Stimulated activated CD8-positive, alpha-beta memory T cell treated with anti-CD3 and anti-CD28 coated beads, Interleukin-12 subunit alpha, Interleukin-12 subunit beta, amount 100 ng/mL, for 24 hours (primary cell): ENCODE results near the gene DENND2C.

ENCODE experiments used
- DNase-seq: peaks from one replicate; pipeline ENCODE4 v3.0.0-alpha.2; 2020; ENCODE audit errors: extremely low read depth

DENND2C gene

DNA sequence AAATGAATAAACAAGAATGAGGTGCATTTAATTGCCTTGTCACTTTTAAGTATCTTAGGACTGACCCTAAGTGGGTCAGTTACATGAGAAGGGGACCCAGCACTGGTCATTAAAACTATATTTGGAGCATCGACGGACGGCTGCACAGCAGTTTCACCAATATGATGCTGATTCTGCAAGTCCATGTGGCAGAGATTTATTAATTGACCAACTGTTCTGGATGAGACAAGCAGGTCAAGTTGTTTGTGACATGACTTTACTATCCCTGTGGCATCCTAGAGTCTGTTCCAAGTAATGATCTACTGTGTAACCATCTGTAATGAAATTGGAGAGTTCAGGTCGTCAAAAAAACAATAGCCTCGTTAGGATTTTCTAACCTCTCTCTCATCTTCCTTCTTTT, 16.0 kb upstream of the DENND2C start:
- no peak for DNase-seq

DNA sequence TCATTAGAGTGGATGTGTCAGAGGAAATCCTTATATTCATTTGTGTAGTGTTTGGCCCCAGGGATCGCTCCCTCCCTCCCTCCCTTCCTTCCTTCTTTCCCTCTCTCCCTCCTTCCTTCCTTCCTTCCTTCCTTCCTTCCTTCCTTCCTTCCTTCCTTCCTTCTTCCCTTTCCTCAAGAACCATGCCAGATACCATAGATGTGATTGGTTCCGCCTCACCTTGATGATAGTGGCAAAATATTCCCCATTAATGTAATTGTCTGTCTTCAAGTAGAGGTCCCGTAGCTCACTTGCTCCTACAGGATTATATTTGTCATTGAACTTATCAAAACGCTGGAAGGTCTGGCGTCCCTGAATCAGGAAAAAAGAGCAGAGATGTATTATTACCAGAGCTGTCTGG, 7.8 kb upstream of the DENND2C start:
- no peak for DNase-seq

DNA sequence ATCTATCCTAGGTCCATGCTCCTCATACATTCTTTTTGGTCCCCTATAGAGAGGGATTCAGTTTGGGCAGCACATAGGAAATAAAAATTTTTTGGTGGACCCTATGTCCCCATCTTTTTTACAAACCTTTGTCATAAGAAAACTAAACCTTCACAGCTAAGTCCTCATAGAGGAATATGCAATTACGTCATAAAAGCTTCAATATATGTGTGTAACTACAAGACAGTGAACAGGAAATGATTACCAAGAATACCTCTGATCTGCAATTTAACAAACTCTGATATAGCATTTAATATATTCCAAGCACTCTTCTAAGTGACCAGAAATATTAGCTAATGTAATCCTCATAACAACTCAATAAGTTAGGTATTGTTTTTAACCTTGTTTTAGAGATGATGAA, 6.3 kb upstream of the DENND2C start:
- no peak for DNase-seq

DNA sequence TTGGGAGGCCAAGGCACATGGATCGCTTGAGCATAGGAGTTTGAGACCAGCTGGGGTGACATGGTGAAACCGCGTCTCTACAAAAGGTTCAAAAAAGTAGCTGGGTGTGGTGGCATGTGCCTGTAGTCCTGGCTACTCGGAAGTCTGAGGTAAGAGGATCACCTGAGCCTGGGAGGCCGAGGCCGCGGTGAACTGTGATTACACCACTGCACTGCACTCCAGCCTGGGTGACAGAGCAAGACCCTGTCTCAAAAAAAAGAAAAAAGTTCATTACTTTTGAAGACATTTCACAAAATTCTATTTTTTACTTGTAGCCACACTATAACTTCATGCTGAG, 2.1 kb upstream of the DENND2C start:
- no peak for DNase-seq

DNA sequence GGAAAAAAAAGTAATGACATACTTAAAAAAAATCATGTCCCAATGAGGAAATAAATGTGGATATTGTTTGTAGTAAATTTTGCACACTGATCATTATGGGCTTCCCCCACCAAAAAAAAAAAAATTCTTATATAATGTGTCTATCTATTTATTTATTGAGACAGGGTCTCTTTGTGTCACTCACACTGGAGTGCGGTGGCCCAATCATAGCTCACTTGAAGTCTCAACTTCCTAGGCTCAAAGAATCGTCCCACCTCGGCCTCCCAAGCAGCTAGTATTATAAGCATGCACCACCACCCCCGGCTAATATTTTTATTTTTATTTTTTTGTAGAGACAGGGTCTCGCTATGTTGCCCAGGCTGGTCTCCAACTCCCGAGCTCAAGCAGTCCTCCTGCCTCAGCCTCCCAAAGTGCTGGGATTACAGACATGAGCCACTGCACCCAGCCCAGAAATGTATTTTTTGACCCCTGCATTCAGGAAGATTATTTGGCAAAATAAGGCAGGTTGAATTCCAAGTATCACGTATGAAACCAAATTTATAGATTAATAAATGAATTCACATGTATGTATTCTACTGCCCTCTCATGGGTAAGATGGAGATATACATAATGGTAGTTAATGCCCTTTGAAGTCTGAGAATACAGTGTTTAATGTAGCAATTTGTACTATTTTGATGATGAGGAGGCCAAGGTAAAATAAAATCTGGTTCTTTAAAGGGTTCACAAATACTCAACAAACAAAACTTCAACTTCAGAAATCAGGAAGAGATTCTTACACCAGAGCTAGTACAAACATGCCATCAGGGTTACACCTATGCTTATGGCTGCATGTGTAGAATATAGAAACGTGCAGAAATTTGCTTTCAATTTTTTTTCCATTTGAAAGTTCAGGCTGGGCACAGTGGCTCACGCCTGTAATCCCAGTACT, 1.4 kb upstream of the DENND2C start:
- no peak for DNase-seq

DNA sequence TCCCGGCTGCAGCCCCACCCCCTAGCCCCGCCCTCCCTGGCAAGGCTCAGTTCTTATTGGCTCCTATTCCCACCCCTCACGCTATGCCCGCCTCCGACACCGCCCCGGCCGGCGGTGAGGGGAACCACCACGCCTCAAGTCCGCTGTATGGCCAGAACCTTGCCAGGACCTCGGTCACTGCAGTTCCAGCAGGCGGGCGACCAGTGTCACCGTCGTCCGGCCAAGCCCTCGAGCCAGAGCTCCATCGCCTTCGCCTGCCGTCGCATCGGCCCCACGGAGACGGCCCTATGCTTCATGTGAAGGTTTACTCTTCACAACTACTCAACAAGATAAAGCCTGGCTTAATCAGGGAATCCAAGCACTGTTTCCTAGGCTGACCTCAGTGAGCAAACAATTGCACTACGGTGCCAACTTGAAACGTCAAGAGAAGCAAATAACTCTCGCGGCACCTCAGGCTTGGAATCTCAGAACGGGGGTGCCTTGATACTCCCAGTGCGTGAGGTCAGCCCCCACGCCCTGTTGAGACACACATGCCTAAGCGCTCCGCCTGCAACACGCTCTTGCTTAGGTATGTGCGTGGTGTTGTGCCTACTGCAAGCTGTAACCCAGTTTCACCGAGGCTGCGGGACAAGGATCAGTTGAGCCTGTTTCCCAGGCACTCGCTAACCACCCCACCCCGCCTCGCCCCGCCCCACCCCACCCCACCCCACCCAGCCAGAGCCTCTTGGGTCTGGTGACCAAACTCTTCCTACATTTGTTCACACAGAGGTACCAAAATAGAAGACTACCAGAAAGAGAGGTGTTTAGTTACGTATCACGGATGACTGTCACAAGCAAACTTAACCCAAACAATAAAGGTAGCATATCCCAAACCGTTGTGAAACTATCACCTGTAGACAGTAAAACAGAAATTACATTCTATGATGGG, 498 bp upstream of the DENND2C start:
- peak; percentile 75 for DNase-seq

DNA sequence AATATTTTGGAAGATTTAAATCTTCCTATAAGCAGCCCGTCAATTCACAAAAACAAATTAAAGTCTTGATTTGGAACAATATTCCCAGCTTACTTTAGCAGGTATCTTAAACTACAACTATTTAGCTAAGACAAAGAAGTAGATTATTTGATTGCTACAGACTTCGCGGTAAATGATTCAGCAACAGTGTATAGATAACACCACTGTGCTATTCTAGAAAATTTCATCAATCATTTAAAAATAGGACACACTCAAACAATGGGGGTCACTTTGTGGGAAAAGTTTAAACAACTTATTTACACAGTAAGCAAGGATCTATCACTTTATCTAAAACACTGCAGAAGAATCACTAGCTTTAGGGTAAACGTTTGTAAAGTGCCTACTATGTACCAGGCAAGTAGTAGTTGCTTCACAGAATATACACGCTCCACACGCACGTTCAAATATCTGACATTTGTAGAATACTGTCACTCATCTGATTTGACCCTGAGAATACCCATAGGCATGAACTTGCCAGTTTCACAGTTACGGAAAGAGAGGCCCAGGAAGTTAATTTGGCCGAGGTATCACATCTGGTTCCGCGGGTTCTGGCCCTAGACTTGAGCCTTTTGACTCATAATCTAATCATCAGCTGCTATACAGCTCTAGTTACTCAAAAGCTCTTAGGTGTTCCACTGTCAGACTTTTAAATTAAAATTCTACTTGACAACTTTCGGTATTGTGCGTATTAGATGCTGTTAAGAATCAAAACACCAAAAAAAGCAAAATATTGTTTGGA, 876 bp downstream of the DENND2C start:
- no peak for DNase-seq

DNA sequence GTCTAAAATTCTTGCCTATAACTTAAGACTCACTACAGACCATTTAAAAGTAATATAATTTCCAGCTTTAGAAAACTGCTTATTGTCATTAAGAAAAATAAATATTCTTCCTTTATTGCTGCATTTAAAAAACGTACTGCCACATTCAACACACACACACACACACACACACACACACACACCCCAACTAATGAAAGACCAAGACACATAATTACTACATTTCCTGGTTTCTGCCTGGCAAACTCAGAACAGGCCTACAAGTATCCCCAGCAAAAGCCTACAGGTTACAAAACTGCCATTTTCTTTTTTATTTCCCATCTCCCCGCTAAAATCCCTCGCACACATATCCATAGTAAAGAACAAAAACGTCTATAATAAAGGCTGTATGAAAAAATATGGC, 1.5 kb downstream of the DENND2C start:
- DNase-seq: no peak

DNA sequence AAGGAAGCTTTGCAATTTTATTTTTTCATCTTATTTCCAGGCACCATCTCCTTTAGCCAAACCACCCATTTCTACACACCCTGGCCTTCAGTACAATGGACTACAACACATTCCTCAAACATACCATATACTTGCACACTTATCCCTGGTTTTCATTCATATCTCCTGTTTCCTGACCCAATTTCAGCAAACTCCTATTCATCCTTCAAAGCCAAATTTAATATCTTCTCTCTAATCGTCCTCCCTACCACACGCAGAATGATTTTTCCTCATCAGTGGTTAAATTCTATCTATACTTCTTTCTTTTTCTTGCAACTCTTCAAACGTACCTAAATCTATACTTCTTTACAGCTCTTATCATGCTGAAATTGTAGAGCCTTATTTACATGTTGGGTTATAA, 2.9 kb downstream of the DENND2C start:
- no peak for DNase-seq

DNA sequence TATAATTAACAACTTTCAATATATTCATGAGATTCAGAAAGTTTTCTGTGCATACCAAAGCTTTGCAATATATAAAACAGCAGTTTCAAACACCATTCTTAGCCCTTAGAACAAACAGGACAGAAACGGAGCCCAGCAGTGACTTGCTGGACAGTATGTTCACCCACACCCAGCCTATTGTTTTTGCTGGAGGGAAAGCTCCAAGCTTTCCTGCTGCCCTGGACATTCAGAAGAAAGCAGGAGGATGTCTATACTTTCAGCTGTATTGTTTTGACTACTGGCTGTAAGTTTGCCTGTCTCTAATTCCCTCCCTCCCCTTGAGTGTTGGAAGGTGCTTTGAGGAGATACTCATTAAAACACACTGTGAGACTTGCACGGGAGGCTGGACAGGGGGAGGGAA, 9.6 kb downstream of the DENND2C start:
- DNase-seq: no peak

DNA sequence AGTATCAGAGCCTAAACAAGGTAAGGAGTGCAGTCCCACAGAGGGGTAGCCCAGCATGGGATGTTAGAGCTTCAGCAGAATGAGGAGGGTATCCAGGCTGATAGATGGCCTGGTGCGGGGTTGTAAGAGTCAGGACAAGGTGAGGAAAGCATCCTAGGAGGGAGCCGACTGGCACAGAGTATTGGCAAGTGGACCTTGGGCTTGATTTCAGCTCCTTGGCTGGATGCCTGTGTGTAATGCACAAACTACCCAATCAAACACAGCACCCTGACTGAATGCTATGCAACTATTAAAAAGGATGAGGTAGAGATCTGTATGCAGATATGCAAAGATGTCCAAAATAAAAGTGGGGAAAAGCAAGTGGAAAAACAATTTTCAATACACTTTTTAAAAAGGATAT, 18.0 kb downstream of the DENND2C start:
- no peak for DNase-seq

DNA sequence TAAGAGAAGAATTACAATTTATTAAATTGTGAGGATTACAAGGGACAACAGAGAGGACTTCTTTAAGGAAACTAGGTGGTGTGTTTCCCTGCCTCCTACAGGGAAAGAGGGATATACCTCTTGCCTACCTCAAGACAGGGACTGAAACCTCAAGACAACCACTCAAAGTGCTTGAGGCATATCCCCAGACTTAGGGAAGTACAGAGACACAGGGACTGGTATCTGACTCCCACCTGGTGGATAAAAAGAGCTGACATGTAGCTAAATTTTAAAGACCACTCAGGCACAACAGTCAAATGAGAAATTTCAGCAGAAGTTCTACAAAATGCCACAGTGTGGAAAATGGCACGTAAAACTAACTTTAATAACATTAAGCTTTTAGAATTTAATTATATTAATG, 21.3 kb downstream of the DENND2C start:
- no peak for DNase-seq

DNA sequence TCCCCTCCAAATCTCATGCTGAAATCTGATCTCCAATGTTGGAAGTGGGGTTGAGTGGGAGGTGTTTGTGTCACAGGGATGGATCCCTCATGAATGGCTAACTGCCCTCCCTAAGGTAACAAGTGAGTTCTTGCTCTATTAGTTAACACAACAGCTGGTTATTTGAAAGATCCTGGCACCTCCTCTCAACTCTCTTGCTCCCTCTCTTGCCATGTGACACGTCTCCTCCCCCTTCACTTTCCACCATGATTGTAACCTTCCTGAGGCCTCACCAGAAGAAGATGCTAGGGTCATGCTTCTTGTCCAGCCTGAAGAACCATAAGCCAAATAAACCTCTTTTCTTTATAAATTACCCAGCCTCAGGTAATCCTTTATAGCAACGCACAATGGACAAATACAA, 28.5 kb downstream of the DENND2C start:
- no peak for DNase-seq

DNA sequence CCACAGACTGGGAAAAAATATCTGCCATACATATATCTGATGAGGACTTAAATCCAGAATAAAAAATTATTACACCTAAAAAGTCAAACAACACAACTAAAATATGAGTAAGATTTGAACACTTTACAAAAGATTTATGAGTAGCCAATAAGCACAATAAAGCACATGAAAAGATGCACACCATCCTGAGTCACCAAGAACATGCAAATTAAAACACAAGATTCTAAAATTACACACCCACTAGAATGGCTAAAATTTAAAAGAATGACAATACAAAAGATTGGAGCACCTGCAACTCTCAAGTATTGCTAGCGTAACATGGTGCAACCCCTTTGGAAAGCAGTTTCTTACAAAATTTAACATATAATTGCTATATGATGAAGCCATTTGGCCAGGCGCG, 30.9 kb downstream of the DENND2C start:
- DNase-seq: no peak

DNA sequence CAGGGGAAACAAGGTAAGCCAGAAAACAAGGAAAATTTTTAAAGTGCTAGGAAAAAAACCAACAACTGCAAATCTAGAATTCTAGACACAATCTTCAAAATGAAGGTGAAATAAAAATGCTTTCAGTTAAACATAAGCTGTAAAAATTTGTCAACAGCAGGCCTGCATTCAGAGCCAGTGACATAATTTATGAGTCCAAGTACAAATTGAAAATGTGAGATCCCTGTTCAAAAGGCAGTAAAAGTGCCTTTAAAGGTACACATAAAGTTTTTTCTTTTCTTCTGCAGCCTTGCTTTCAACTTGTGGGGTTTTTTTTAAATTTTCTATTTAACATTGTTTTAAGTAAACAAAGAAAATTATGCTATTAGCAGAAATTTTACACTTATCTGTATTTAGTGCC, 37.4 kb downstream of the DENND2C start:
- no peak for DNase-seq

DNA sequence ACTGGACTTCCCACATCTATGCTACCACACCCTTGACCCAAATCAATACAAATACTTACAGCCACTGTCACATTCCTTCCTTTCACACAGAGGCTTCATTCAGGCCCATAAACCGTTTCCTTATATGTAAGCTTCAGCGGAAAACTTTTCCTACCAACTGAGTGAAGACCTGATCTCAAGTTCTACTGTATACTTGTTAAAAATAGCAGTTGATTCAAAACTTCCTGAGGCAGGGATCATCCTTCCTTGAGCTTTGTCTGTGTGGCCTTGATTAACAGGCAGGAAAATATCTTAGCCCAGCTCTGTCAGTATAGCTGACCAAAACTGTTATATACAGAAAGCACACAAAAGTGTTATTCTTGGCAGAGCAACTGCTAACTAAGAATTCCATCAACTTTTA, 42.7 kb downstream of the DENND2C start:
- no peak for DNase-seq

DNA sequence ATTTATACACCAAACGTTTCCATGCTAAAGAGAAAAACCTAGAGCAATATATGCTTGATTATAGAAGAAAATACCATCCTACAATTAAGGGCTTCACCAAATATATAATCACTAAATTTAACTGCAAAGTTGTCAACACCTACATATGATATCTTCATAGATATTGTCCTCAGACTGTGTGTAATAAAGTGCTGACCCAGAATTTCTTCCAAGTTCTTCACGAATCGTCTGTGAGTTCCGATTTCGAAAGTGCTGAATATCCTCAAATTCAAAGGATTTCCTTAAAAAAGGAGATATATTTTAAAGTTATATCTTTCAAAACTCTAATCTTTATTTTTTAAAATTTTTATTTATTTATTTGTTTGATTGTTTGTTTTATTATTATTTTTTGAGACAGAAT, 46.5 kb downstream of the DENND2C start:
- DNase-seq: no peak

DNA sequence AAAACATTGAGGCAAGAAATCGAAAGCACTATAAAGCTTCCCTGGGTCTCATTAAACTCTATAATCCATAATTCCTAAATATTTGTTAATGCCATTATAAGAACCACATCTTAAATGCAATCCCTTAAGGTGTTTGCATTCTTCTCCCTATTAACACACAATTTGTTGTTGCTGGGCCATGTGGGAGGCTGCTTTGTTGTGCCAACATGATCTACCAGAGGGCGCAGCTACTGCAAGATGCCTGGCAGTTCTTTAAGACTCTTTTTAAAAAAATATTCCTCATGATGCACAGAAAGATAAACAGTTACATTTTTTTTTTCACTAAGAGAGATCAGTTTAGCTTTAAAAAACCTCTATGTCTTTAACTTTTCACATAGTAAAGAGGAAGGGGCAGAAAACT, 49.4 kb downstream of the DENND2C start:
- DNase-seq: no peak

DNA sequence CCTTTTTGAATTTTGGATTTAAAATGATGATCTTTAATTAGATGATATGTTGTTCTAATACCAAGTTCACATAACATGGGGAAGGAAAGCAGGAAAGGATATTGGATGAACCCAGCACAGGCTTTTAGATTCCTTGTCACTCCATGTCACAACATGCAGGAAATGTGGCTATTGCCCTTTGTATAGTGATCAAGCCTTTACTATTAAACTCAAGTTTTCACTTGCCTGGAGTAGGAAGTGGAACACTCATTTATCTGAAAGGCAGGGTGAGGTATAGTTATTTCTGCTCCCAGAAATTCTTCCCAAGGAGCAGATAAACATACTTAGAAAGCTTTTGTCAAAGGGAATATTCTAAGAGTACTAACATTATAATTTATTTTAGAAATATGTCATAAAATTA, 51.2 kb downstream of the DENND2C start:
- no peak for DNase-seq

DNA sequence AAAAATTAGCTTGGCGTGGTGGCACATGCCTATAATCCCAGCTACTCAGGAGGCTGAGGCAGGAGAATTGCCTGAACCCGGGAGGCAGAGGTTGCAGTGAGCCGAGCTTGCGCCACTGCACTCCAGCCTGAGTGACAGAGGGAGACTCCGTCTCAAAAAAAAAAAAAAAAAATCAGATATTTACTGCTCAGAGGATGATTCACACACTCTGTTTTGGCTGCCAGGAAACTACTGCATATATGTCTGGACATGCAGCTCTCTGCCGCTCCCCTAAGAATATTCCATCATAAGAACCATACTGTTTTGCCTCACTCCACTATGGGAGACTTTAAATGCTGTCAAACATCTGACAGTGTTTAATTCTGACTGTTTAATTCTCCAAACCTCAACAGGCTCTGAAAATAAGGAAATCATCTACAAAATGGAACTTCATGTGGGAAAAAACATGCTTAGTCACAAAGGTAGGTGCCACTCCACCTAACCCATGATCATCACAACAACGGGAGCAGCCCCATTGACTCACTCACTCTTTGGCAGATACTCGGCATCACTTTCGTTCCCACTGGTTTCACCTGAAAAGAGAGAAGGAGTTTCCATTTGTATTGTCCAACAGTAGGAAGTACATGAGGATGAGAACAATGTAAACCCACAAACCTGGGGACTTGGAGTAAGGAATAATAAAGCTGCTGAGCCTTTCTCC, 59.2 kb downstream of the DENND2C start:
- no peak for DNase-seq

DNA sequence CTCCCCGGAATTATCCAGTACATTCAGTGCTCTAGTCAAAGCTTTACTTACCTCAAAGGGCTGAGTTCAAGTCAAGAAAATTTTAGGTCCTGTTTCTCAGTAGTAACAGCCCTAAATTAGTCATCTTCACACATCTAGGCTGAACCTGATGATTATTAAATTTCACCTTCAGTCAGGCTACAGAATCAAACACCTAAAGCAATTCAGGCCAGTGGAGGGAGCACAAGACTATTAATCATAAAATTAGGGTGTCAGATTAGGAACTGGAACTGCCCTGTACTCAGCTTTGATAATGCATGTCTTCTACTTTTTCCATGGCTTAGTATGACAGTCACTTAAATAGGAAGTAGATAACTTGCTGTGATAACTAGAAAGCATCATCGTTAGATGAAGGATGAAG, 60.0 kb downstream of the DENND2C start:
- no peak for DNase-seq

DNA sequence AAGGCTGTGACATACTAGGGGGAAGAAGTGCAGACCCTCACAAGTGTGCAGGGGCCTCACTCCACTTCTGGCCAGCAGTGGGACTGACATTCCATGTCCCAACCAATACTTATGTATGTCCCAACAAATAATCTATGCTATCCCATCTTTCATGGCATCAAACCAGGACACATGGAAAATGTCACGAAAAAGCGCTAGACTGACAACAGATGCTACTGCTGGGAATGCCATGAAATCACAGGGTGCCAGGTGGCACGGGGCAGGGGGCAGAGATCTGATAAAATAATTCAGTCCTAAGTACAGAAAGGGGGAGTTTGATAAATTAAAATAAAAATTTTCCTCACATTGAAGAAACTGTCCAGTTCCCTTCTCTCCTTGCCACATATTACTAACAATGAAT, 60.8 kb downstream of the DENND2C start:
- DNase-seq: no peak
